K562 (cell line): Measurements from ENCODE around the gene MIR17HG. TPM values are rescaled to one million over a fixed set of nuclear protein-coding genes. Genes with fewer than 3 reads are reported as not detected.

Experiments
- ATAC-seq: fragments of 200-7000 bp; cut with Tn5 transposase; 3 replicates; pipeline ENCODE4 v1.9.1; 2020; ENCODE audit warnings: moderate library complexity
- BruUV-seq: library from RNA; stranded (reverse); fragments of 400-500 nt; replicated peaks from 2 replicates; lab custom pipeline; 2021; lab: Mats Ljungman, UMichigan
- CTCF ChIA-PET: fragments of 300-600 bp; formaldehyde crosslinking; extraction: SDS; loops from one replicate; lab custom pipeline; 2021; ENCODE audit warnings: low intra/inter-chr PET ratio; lab: Yijun Ruan, JAX
- POLR2A ChIA-PET: fragments of 300-600, 350-650 bp; sonication (Branson Sonifier 250); formaldehyde crosslinking; extraction: SDS; loops from one replicate; lab custom pipeline; 2021; ENCODE audit warnings: antibody characterized with exemption, inconsistent platforms; lab: Yijun Ruan, JAX
- DNase-seq, 4 experiments: peaks; one replicate each; pipeline versions ENCODE4 v3.0.0 to v3.0.0-alpha.2; 2011 to 2018; ENCODE audit warnings: low spot score in 3 of 4, mixed read lengths in 3 of 4; ENCODE audit errors: extremely low read depth in 1 of 4
- FAIRE-seq: peaks from 2 replicates; lab custom pipeline; 2011; peaks lifted over from hg19 to GRCh38; lab: Jason Lieb, UNC
- H2AFZ ChIP-seq: 2 replicates; pipeline ENCODE4 v1.6.0; 2011; ENCODE audit warnings: low read depth, low read length, control low read depth, inconsistent platforms
- H3K27ac ChIP-seq: fragments of 200-600 bp; 3 replicates; pipeline ENCODE4 v1.8.0; 2011; ENCODE audit warnings: low read depth, mild to moderate bottlenecking, control low read depth, inconsistent platforms, low read length, moderate library complexity, mixed read lengths; ENCODE audit errors: extremely low read depth
- H3K27me3 ChIP-seq, 2 experiments: fragments of 300-600 bp in 1 of 2; 2 replicates in 1 of 2; 3 replicates in 1 of 2; pipeline versions ENCODE4 v1.6.0 to v1.8.0; 2011; ENCODE audit warnings: inconsistent platforms in 2 of 2, low read length in 2 of 2, mild to moderate bottlenecking in 1 of 2, mixed read lengths in 1 of 2, moderate library complexity in 1 of 2; ENCODE audit not compliant: control insufficient read depth in 2 of 2, insufficient read depth in 2 of 2
- H3K36me3 ChIP-seq: fragments of 300-600 bp; 3 replicates; pipeline ENCODE4 v1.8.0; 2011; ENCODE audit warnings: mild to moderate bottlenecking, low read length, inconsistent platforms; ENCODE audit not compliant: control insufficient read depth, insufficient read depth
- H3K4me1 ChIP-seq, 2 experiments: fragments of 200-600 bp in 1 of 2; replicated peaks in 1 of 2; 2 replicates in 1 of 2; 3 replicates in 1 of 2; pipeline versions ENCODE4 v1.5.1 to v1.8.0; 2011; ENCODE audit warnings: inconsistent platforms in 2 of 2, low read length in 2 of 2, mild to moderate bottlenecking in 1 of 2, mixed read lengths in 1 of 2, moderate library complexity in 1 of 2; ENCODE audit not compliant: control insufficient read depth in 2 of 2, insufficient read depth in 2 of 2
- H3K4me2 ChIP-seq: 2 replicates; pipeline ENCODE4 v1.6.1; 2011; ENCODE audit warnings: low read length, control low read depth, inconsistent platforms, mixed read lengths; ENCODE audit not compliant: insufficient read depth
- H3K4me3 ChIP-seq: fragments of 200-600 bp; sonication (generic), shearing (Covaris generic); 2 replicates; pipeline ENCODE4 v1.5.1; 2016; ENCODE audit warnings: control low read depth, inconsistent platforms
- H3K79me2 ChIP-seq: fragments of 200-600 bp; 3 replicates; pipeline ENCODE4 v1.8.0; 2011; ENCODE audit warnings: low read length, inconsistent platforms; ENCODE audit not compliant: control insufficient read depth, insufficient read depth
- H3K9ac ChIP-seq, 2 experiments: 2 replicates each; pipeline versions ENCODE4 v1.6.0 to v1.6.1; 2011; ENCODE audit warnings: low read depth in 2 of 2, low read length in 2 of 2, control low read depth in 1 of 2, inconsistent platforms in 1 of 2, mild to moderate bottlenecking in 1 of 2, mixed read lengths in 1 of 2; ENCODE audit not compliant: insufficient read depth in 1 of 2
- H3K9me1 ChIP-seq: one replicate; pipeline ENCODE4 v1.6.0; 2011; ENCODE audit warnings: inconsistent platforms, mild to moderate bottlenecking, low read length, moderate library complexity; ENCODE audit not compliant: control insufficient read depth, insufficient read depth
- H3K9me3 ChIP-seq: replicated peaks from 2 replicates; pipeline ENCODE4 v1.5.1; 2011; ENCODE audit warnings: low read depth, low read length, inconsistent platforms; ENCODE audit not compliant: control insufficient read depth, insufficient read depth
- H4K20me1 ChIP-seq: replicated peaks from 2 replicates; pipeline ENCODE4 v1.6.1; 2011; ENCODE audit warnings: low read length, inconsistent platforms, mixed read lengths; ENCODE audit not compliant: control insufficient read depth, insufficient read depth
- BRD4 ChIP-seq: fragments of 200-600 bp; sonication (generic); IDR thresholded peaks from 2 replicates; pipeline ENCODE4 v1.6.1; 2017; ENCODE audit warnings: inconsistent platforms
- DIDO1 ChIP-seq: fragments of 450-650 bp; IDR thresholded peaks from 2 replicates; pipeline ENCODE4 v1.6.1; 2016; ENCODE audit warnings: low read depth, missing biosample characterization, missing genetic modification characterization
- GABPB2 ChIP-seq: fragments of 250-450 bp; sonication (Bioruptor Pico); conservative IDR thresholded peaks from 2 replicates; pipeline ENCODE4 v1.5.1; 2021; ENCODE audit warnings: mild to moderate bottlenecking
- SIX5 ChIP-seq, 2 experiments: IDR thresholded peaks; 2 replicates each; pipeline ENCODE4 v1.6.1; 2011; ENCODE audit warnings: low read length in 2 of 2, borderline replicate concordance in 1 of 2, low read depth in 1 of 2, mild to moderate bottlenecking in 1 of 2, moderate library complexity in 1 of 2; ENCODE audit not compliant: insufficient read depth in 1 of 2
- ZBTB17 ChIP-seq: fragments of 450-650 bp; formaldehyde crosslinking; IDR thresholded peaks from 2 replicates; pipeline ENCODE4 v1.4.0; 2020; ENCODE audit warnings: mild to moderate bottlenecking
- ZNF699 ChIP-seq: fragments of 250-450 bp; sonication (Bioruptor Pico); IDR thresholded peaks from 2 replicates; pipeline ENCODE4 v1.8.0; 2021; ENCODE audit warnings: mild to moderate bottlenecking, moderate library complexity; ENCODE audit not compliant: insufficient replicate concordance
- WGBS: fragments of 100-300 bp; shearing (Covaris generic); methylation state at CpG from one replicate; pipeline ENCODE4 v1.1.6; 2016; ENCODE audit warnings: low coverage, mixed read lengths; ENCODE audit not compliant: insufficient coverage; ENCODE audit errors: missing lambda C conversion rate; 5-methylcytosine and 5-hydroxymethylcytosine counted together
- in situ Hi-C: fragments of 300-500 bp; cut with MboI; formaldehyde crosslinking; loops from 4 replicates; pipeline ENCODE4 v1.15.0; 2018; ENCODE audit warnings: inconsistent platforms, mixed read lengths
- intact Hi-C: fragments of 100-400 bp; cut with micrococcal nuclease; formaldehyde crosslinking; loops from 2 replicates; pipeline ENCODE4 v1.14.2; 2022
- polyA plus RNA-seq, 8 experiments: library from polyadenylated mRNA; depleted of rRNA in 4 of 8; stranded (reverse) in 5 of 8; unstranded in 3 of 8; fragments of >200 nt; fragmentation: Nextera tagmentation in 2 of 8; fragmentation: Illumina TruSeq in 1 of 8; extraction: Ambion mirVana in 2 of 8; extraction: Trizol in 1 of 8; gene quantifications; 2 replicates each; pipeline versions ENCODE4 v1.2.1 to v1.2.3, GENCODE V29; 2011 to 2014; ENCODE audit warnings: inconsistent platforms in 1 of 8, missing spikeins in 1 of 8
- total RNA-seq, 7 experiments: library from RNA; depleted of rRNA in 6 of 7; stranded (reverse); fragments of >200 nt in 6 of 7; fragmentation: Illumina TruSeq in 2 of 7; extraction: Trizol in 2 of 7; gene quantifications; 2 replicates each; pipeline versions ENCODE4 v1.2.1 to v1.2.3, GENCODE V29; 2011 to 2021; ENCODE audit warnings: low replicate concordance in 1 of 7
- TF ChIP-seq, protein P1 (sequence below): fragments of 250-450 bp; sonication (Bioruptor Pico); IDR thresholded peaks from 2 replicates; pipeline ENCODE4 v1.4.0; 2020

MIR17HG gene
- total and polyA plus RNA-seq, 9 of the 15 experiments (the other 6 are each of a cell fraction or from before 2014, with no cell fraction given) = 44.2 to 218 (median 77.8) TPM

GRCh38 chr13:91368101-91368500, 20.6 kb downstream of the MIR17HG start:
- no peak overlapping the region for H3K9ac ChIP-seq
- ATAC-seq (no peak), DNase-seq (no peak), FAIRE-seq (no peak)
- in situ Hi-C loops = no loop called here
- H3K9me3 ChIP-seq = no peaks in the 10 kb centered on the region
- BruUV-seq = no TSS peak
- WGBS = 4% methylated on average over 1 of the region's 1 CpG
- no peak overlapping the region for H2AFZ ChIP-seq
- H4K20me1 ChIP-seq = no peaks in the 10 kb centered on the region
- TF ChIP-seq DIDO1 (tag) = no peak
- TF ChIP-seq, protein P1, sequence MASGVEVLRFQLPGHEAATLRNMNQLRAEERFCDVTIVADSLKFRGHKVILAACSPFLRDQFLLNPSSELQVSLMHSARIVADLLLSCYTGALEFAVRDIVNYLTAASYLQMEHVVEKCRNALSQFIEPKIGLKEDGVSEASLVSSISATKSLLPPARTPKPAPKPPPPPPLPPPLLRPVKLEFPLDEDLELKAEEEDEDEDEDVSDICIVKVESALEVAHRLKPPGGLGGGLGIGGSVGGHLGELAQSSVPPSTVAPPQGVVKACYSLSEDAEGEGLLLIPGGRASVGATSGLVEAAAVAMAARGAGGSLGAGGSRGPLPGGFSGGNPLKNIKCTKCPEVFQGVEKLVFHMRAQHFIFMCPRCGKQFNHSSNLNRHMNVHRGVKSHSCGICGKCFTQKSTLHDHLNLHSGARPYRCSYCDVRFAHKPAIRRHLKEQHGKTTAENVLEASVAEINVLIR = no peak
- no peak for TF ChIP-seq SIX5 (IDR thresholded peaks at IDR 0.05; ENCODE audit: borderline replicate concordance in 1 of 2, insufficient read depth in 1 of 2, low read depth in 1 of 2, low read length in 2 of 2)
- TF ChIP-seq BRD4 = no peak
- TF ChIP-seq ZNF699 (CRISPR knock-in tag) = no peak
- no peak for TF ChIP-seq ZBTB17 (CRISPR knock-in tag)
- no peak for TF ChIP-seq GABPB2 (CRISPR knock-in tag)
- TF ChIP-seq, all 486 proteins: peak for 0
- Histone ChIP-seq H3K9me1 (no peaks in the 10 kb centered on the region), H3K27me3 (no peaks in the 10 kb centered on the region), H3K36me3 (no peaks in the 10 kb centered on the region), H3K4me2 (no peak overlapping the region), H3K79me2 (no peaks in the 10 kb centered on the region), H3K4me1 (peaks cover 0 to 9% of the 10 kb centered on the region in 2 experiments; a peak in 3 of 5 replicates), H3K4me3 (no peak overlapping the region), H3K27ac (no peak overlapping the region)
- ChIA-PET CTCF (no interaction called here), POLR2A (interaction anchor here (0.7 to 4.3 kb wide), 6 partner anchors 10 to 438 kb away, joined by 3 to 99 read pairs (median 4); partner anchors contain the start of gene MIR17HG)
- intact Hi-C loops = loop anchor here (5.0 kb wide), 1 partner anchor 34 kb away; no protein-coding TSS in a partner anchor
